ENCODE results near the gene RNF31.

DNA sequence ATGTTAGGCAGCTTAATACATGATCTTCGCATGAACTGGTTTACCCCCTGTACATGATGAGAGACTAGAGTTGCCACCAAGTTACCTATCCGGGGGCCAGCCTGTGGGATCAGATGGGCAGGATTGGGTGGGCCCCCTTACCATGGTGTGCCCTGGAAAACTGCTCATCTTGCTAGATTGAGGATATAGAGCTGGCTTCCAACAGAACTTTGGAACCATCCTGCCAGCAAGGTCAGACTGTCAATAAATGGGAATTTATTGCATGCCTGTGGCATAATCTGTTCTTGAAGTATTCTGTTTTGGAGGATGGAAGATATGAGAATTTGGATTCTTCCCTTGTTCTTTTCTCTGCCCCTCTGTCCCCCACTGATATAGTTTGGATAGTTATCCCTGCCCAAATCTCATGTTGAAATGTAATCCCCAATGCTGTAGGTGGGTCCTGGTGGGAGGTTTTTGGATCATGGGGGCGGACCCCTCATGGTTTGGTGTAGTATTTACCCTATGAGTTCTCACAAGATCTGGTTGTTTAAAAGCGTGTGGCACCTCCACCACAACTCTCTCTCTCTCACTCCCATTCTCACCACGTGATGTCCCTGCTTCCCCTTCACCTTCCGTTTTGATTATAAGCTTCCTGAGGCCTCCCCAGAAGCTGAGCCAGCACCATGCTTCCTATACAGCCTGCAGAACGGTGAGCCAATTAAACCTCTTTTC, 51.7 kb downstream of the RNF31 start:
- TF ChIP-seq, protein P1, sequence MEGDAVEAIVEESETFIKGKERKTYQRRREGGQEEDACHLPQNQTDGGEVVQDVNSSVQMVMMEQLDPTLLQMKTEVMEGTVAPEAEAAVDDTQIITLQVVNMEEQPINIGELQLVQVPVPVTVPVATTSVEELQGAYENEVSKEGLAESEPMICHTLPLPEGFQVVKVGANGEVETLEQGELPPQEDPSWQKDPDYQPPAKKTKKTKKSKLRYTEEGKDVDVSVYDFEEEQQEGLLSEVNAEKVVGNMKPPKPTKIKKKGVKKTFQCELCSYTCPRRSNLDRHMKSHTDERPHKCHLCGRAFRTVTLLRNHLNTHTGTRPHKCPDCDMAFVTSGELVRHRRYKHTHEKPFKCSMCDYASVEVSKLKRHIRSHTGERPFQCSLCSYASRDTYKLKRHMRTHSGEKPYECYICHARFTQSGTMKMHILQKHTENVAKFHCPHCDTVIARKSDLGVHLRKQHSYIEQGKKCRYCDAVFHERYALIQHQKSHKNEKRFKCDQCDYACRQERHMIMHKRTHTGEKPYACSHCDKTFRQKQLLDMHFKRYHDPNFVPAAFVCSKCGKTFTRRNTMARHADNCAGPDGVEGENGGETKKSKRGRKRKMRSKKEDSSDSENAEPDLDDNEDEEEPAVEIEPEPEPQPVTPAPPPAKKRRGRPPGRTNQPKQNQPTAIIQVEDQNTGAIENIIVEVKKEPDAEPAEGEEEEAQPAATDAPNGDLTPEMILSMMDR (IDR thresholded peaks at IDR 0.05): no peak
- TF ChIP-seq POLR2A (IDR thresholded peaks at IDR 0.05): no peak

Data from esophagus squamous epithelium (tissue), 4 donors.